BJ (cell line): Measurements from ENCODE around the gene CDK16. TPM values are rescaled to one million over a fixed set of nuclear protein-coding genes. Genes with fewer than 3 reads are reported as not detected.

Experiments used
- CTCF ChIA-PET: fragments of 350-600 bp; formaldehyde crosslinking; extraction: SDS; loops from one replicate; lab custom pipeline; 2021; ENCODE audit warnings: antibody characterized with exemption, inconsistent platforms; lab: Yijun Ruan, JAX
- POLR2A ChIA-PET: fragments of 300-600 bp; sonication (Branson Sonifier 250); formaldehyde crosslinking; extraction: SDS; loops from one replicate; lab custom pipeline; 2021; ENCODE audit warnings: antibody characterized with exemption; lab: Charles Lee
- DNase-seq: peaks from one replicate; pipeline ENCODE4 v3.0.0-alpha.2; 2011; ENCODE audit warnings: low read depth
- H3K27me3 ChIP-seq: 2 replicates; pipeline ENCODE4 v1.6.0; 2011; ENCODE audit warnings: low read length; ENCODE audit not compliant: control insufficient read depth, insufficient read depth
- H3K36me3 ChIP-seq: 2 replicates; pipeline ENCODE4 v1.5.1; 2011; ENCODE audit warnings: low read length; ENCODE audit not compliant: control insufficient read depth, insufficient read depth
- H3K4me3 ChIP-seq: 2 replicates; pipeline ENCODE4 v1.5.1; 2011; ENCODE audit warnings: low read depth, mild to moderate bottlenecking, control low read depth, low read length
- polyA plus RNA-seq: library from polyadenylated mRNA; depleted of rRNA; stranded (reverse); fragments of >200 nt; gene quantifications from 2 replicates; pipeline ENCODE4 v1.2.3, GENCODE V29; 2011
- TF ChIP-seq, protein P1 (sequence below): IDR thresholded peaks from 2 replicates; pipeline ENCODE4 v1.5.1; 2011; ENCODE audit warnings: low read depth, mild to moderate bottlenecking, control low read depth, inconsistent platforms, low read length, moderate library complexity; ENCODE audit not compliant: insufficient read depth

CDK16 gene
- polyA plus RNA-seq, 1 experiment, result 167 TPM

DNA sequence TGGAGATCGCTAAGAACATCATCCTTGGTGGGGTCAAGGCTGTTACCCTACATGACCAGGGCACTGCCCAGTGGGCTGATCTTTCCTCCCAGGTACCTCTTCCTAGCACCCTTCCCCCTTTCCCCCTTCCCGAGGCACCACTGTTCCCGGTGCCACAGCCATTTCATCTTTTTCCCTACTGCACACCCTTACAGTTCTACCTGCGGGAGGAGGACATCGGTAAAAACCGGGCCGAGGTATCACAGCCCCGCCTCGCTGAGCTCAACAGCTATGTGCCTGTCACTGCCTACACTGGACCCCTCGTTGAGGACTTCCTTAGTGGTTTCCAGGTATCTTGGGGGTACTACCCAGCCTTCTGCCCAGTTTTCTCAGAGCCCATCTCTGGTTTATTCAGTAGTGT lies 19.2 kb upstream of the CDK16 start:
- ChIA-PET POLR2A (no interaction called here), CTCF (no interaction called here)

DNA sequence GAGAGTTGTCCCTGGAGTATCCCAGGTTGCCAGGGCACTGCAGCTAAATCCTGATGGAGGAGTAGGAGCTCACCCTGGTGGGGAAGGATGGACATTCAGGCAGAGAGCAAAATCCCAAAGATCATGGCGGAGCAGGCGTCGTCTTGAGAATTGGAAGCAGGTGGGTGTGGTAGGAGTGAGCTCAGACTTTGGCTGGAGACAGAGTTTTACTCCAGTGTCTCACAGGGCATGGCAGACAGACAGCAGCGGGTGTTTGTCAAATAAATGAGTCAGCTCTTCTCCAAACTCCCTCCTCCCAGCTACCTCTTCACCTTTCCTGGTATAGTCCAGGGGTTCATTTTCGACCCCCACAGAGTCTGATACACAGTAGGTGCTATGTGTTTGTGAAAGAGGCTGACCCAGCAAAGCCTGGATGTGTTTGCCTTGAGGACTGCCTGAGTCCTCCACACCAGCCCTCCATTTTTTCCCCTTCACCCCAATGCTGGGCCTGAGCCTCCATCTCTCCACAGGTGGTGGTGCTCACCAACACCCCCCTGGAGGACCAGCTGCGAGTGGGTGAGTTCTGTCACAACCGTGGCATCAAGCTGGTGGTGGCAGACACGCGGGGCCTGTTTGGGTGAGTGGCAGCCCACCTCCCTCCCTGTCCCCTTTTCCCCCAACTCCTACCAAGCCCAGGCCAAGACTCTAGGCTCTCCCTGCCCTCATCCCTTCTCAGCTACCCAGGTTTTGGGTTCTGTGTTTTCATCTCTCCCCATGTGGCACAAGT lies 17.9 kb upstream of the CDK16 start:
- peak; percentile 70 for DNase-seq
- Histone ChIP-seq H3K36me3 (peaks cover 34% of the 10 kb centered on the region), H3K27me3 (no peaks in the 10 kb centered on the region), H3K4me3 (no peak overlapping the region)
- TF ChIP-seq, protein P1, sequence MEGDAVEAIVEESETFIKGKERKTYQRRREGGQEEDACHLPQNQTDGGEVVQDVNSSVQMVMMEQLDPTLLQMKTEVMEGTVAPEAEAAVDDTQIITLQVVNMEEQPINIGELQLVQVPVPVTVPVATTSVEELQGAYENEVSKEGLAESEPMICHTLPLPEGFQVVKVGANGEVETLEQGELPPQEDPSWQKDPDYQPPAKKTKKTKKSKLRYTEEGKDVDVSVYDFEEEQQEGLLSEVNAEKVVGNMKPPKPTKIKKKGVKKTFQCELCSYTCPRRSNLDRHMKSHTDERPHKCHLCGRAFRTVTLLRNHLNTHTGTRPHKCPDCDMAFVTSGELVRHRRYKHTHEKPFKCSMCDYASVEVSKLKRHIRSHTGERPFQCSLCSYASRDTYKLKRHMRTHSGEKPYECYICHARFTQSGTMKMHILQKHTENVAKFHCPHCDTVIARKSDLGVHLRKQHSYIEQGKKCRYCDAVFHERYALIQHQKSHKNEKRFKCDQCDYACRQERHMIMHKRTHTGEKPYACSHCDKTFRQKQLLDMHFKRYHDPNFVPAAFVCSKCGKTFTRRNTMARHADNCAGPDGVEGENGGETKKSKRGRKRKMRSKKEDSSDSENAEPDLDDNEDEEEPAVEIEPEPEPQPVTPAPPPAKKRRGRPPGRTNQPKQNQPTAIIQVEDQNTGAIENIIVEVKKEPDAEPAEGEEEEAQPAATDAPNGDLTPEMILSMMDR, result peak; percentile 40
- ChIA-PET POLR2A (no interaction called here), CTCF (interaction anchor here (1.4 to 2.2 kb wide), 2 partner anchors 10 to 184 kb away, joined by 5 read pairs; no protein-coding TSS in a partner anchor)

More for the DNA sequence above, 19.2 kb upstream of the CDK16 start:
- TF ChIP-seq, protein P1, result no peak
- peaks cover 31% of the 10 kb centered on the region for H3K36me3 ChIP-seq
- no peak overlapping the region for H3K4me3 ChIP-seq
- H3K27me3 ChIP-seq, result no peaks in the 10 kb centered on the region
- DNase-seq, result no peak

GRCh38 chrX:47201345-47201944 lies 17.0 kb upstream of the CDK16 start:
- ChIA-PET CTCF (interaction anchor here (1.0 to 2.2 kb wide), 2 partner anchors 11 to 322 kb away, joined by 4 to 5 read pairs; no protein-coding TSS in a partner anchor), POLR2A (no interaction called here)
- peaks cover 39% of the 10 kb centered on the region for H3K36me3 ChIP-seq

DNA sequence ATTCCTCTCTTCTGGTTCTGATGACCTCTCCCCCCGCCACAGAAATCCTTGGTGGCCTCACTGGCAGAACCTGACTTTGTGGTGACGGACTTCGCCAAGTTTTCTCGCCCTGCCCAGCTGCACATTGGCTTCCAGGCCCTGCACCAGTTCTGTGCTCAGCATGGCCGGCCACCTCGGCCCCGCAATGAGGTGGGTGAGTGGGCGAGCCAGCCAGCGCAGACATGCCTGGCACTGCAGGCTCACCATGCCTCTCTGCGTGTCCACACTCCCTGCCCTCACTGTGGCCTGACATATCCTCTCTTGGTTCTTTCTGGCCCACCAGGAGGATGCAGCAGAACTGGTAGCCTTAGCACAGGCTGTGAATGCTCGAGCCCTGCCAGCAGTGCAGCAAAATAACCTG lies 16.2 kb upstream of the CDK16 start:
- Histone ChIP-seq H3K4me3 (no peak overlapping the region), H3K36me3 (peaks cover 40% of the 10 kb centered on the region), H3K27me3 (no peaks in the 10 kb centered on the region)
- TF ChIP-seq, protein P1, result no peak
- POLR2A ChIA-PET, result no interaction called here
- no peak for DNase-seq
- CTCF ChIA-PET, result interaction anchor here (1.0 kb wide), 1 partner anchor 321 kb away, joined by 4 read pairs; no protein-coding TSS in a partner anchor

More at GRCh38 chrX:47201345-47201944, 17.0 kb upstream of the CDK16 start:
- TF ChIP-seq, protein P1, result no peak
- Histone ChIP-seq H3K27me3 (no peaks in the 10 kb centered on the region), H3K4me3 (no peak overlapping the region)
- DNase-seq, result no peak

DNA sequence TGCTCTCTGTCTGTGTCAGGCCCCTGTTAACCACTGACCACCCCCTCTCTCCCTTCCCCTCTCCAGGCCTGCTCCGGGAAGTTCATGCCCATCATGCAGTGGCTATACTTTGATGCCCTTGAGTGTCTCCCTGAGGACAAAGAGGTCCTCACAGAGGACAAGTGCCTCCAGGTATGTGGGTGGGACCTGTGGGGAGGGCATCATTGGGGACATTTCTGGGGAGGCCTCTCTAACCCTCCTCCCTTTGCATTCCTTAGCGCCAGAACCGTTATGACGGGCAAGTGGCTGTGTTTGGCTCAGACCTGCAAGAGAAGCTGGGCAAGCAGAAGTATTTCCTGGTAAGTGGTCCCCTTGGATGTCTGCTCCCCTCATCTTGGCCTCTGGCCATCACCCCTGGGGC lies 15.6 kb upstream of the CDK16 start:
- no peak overlapping the region for H3K4me3 ChIP-seq
- ChIA-PET CTCF (no interaction called here), POLR2A (no interaction called here)
- TF ChIP-seq, protein P1, result no peak
- H3K36me3 ChIP-seq, result peaks cover 41% of the 10 kb centered on the region
- no peaks in the 10 kb centered on the region for H3K27me3 ChIP-seq
- DNase-seq, result no peak
